Gastroesophageal sphincter (tissue), 4 donors: Measurements from ENCODE around the gene PELI2. TPM values are rescaled to one million over a fixed set of nuclear protein-coding genes. Genes with fewer than 3 reads are reported as not detected.

Source experiments
- ATAC-seq: fragments of 150-250 bp; one replicate; pipeline ENCODE4 v1.9.1; 2016; ENCODE audit warnings: mild to moderate bottlenecking, moderate library complexity
- H3K27ac ChIP-seq, 4 donors: fragments of 200-600 bp; sonication (generic) in 3 of 4; 1 replicate in 3 of 4; 2 replicates in 1 of 4; pipeline ENCODE4 v1.5.1; 2016 to 2019
- H3K27me3 ChIP-seq: fragments of 200-600 bp; sonication (generic); one replicate; pipeline ENCODE4 v1.5.1; 2019
- H3K36me3 ChIP-seq, 2 donors: fragments of 200-600 bp; sonication (generic); one replicate each; pipeline ENCODE4 v1.5.1; 2019; ENCODE audit warnings: control low read depth in 1 of 2
- H3K4me1 ChIP-seq, 3 donors: fragments of 200-600 bp; sonication (generic); 1 replicate in 2 of 3; 2 replicates in 1 of 3; pipeline ENCODE4 v1.5.1; 2016 to 2019; ENCODE audit warnings: control low read depth in 2 of 3
- H3K4me3 ChIP-seq, 2 donors: fragments of 200-600 bp; sonication (generic); one replicate each; pipeline ENCODE4 v1.5.1; 2019; ENCODE audit warnings: mild to moderate bottlenecking in 1 of 2, moderate library complexity in 1 of 2
- H3K9me3 ChIP-seq, 3 donors: fragments of 200-600 bp; sonication (generic); one replicate each; pipeline ENCODE4 v1.5.1; 2017 to 2019; ENCODE audit warnings: control low read depth in 2 of 3
- EP300 ChIP-seq: sonication (generic); formaldehyde crosslinking; IDR thresholded peaks from one replicate; pipeline ENCODE4 v1.6.1; 2017; ENCODE audit warnings: antibody characterized with exemption, mild to moderate bottlenecking
- POLR2A ChIP-seq, 2 donors: fragments of 450-650 bp; IDR thresholded peaks; one replicate each; pipeline ENCODE4 v1.6.1; 2017; ENCODE audit warnings: antibody characterized with exemption in 2 of 2, mild to moderate bottlenecking in 2 of 2, moderate library complexity in 1 of 2
- POLR2AphosphoS5 ChIP-seq: sonication (generic); formaldehyde crosslinking; IDR thresholded peaks from one replicate; pipeline ENCODE4 v1.6.1; 2017; ENCODE audit warnings: antibody characterized with exemption
- WGBS, 2 donors: methylation state at CpG; one replicate each; pipeline ENCODE4 v1.1.5; 2018; ENCODE audit warnings: low coverage in 1 of 2; 5-methylcytosine and 5-hydroxymethylcytosine counted together
- total RNA-seq, 4 donors: library from RNA; depleted of rRNA; stranded (reverse); fragments of >200 nt; gene quantifications; one replicate each; pipeline ENCODE4 v1.1.0, GENCODE V29; 2016
- TF ChIP-seq, protein P1 (sequence below), 4 experiments: fragments of 200-600 bp in 2 of 4; fragments of 450-650 bp in 2 of 4; sonication (generic) in 1 of 4; IDR thresholded peaks; one replicate each; pipeline ENCODE4 v1.5.1; 2017 to 2019; ENCODE audit warnings: antibody characterized with exemption in 4 of 4, mild to moderate bottlenecking in 2 of 4, moderate library complexity in 2 of 4

Gene PELI2
- total RNA-seq, 4 donors from 2014 or later = 10.5 to 30.0 (median 12.3) TPM

- H3K27ac ChIP-seq = no peak overlapping the region
- WGBS, 2 donors = 85 to 91% methylated on average over 5 to 6 of the region's 6 CpGs
- H3K9me3 ChIP-seq = no peaks in the 10 kb centered on the region
- peaks cover 0 to 28% (median 15%) of the 10 kb centered on the region in 3 donors for H3K4me1 ChIP-seq
- no peak for ATAC-seq
- H3K27me3 ChIP-seq = no peaks in the 10 kb centered on the region
- H3K36me3 ChIP-seq = peaks cover 0 to 2% of the 10 kb centered on the region in 2 donors
- no peak for TF ChIP-seq POLR2A (IDR thresholded peaks at IDR 0.05)
- TF ChIP-seq POLR2AphosphoS5 = no peak
- TF ChIP-seq, protein P1, sequence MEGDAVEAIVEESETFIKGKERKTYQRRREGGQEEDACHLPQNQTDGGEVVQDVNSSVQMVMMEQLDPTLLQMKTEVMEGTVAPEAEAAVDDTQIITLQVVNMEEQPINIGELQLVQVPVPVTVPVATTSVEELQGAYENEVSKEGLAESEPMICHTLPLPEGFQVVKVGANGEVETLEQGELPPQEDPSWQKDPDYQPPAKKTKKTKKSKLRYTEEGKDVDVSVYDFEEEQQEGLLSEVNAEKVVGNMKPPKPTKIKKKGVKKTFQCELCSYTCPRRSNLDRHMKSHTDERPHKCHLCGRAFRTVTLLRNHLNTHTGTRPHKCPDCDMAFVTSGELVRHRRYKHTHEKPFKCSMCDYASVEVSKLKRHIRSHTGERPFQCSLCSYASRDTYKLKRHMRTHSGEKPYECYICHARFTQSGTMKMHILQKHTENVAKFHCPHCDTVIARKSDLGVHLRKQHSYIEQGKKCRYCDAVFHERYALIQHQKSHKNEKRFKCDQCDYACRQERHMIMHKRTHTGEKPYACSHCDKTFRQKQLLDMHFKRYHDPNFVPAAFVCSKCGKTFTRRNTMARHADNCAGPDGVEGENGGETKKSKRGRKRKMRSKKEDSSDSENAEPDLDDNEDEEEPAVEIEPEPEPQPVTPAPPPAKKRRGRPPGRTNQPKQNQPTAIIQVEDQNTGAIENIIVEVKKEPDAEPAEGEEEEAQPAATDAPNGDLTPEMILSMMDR (IDR thresholded peaks at IDR 0.05) = no peak
- TF ChIP-seq EP300 = no peak
- no peak overlapping the region for H3K4me3 ChIP-seq
Observed at GRCh38 chr14:56173365-56173922, 55.2 kb downstream of the PELI2 start.

- 40 to 50% methylated on average over 1 to 2 of the region's 2 CpGs for WGBS, 2 donors
- Histone ChIP-seq H3K27ac (no peak overlapping the region), H3K27me3 (no peaks in the 10 kb centered on the region), H3K4me3 (no peak overlapping the region), H3K9me3 (no peaks in the 10 kb centered on the region), H3K4me1 (peaks cover 0 to 28% (median 15%) of the 10 kb centered on the region in 3 donors), H3K36me3 (peaks cover 0 to 3% of the 10 kb centered on the region in 2 donors)
- TF ChIP-seq POLR2AphosphoS5 (no peak), POLR2A (IDR thresholded peaks at IDR 0.05) (no peak), EP300 (no peak)
- TF ChIP-seq, protein P1 (IDR thresholded peaks at IDR 0.05) = no peak
- no peak for ATAC-seq
Observed at GRCh38 chr14:56175773-56176172, 57.6 kb downstream of the PELI2 start.

DNA sequence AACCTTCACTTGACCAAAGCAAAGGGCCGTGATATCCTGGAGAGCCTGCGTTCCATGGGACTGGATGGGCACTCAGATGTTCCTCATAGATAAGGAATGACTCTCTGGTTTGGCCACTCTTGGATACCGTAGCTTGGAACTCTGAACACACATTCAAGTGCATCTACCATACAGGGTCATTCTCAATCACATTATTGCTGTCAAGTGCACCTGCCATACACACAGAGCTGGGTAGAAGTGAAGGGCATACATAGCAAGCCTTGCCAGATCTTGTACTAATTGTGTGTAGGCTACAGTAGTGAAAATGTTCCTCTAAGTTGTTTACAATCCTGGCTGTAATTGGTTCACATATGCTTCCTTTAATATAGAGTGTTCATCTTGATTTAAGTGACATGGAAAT, 58.3 kb downstream of the PELI2 start:
- Histone ChIP-seq H3K9me3 (no peaks in the 10 kb centered on the region), H3K27ac (no peak overlapping the region), H3K4me3 (no peak overlapping the region), H3K36me3 (peaks cover 0 to 3% of the 10 kb centered on the region in 2 donors), H3K27me3 (no peaks in the 10 kb centered on the region), H3K4me1 (peaks cover 0 to 28% (median 15%) of the 10 kb centered on the region in 3 donors)
- WGBS, 2 donors = 97% methylated on average over 3 of the region's 3 CpGs; no CpG with 5 or more reads in 1 of the 2 donors
- TF ChIP-seq POLR2AphosphoS5 (no peak), POLR2A (IDR thresholded peaks at IDR 0.05) (no peak), EP300 (no peak)
- TF ChIP-seq, protein P1 (IDR thresholded peaks at IDR 0.05) = no peak
- ATAC-seq = no peak

DNA sequence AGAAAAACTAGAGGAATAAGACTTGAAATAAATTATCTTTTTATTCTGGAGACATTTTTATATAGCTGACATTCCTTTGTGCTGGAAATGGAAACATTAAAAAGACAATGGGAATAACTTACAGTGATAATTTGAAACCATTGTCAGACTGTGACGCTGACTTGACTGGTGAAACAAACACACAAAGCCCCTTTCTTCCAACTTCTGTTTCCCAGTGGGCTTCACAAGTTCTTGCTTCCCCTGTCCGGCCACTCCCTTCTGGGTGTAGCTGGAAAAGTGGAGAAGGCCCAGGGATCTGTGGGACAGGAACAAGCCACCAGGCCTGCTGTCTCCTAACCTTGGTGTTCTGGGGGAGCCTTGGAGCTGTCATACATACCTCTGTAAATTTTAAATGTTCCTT, 58.8 kb downstream of the PELI2 start:
- no peak for TF ChIP-seq POLR2AphosphoS5
- no peaks in the 10 kb centered on the region for H3K27me3 ChIP-seq

DNA sequence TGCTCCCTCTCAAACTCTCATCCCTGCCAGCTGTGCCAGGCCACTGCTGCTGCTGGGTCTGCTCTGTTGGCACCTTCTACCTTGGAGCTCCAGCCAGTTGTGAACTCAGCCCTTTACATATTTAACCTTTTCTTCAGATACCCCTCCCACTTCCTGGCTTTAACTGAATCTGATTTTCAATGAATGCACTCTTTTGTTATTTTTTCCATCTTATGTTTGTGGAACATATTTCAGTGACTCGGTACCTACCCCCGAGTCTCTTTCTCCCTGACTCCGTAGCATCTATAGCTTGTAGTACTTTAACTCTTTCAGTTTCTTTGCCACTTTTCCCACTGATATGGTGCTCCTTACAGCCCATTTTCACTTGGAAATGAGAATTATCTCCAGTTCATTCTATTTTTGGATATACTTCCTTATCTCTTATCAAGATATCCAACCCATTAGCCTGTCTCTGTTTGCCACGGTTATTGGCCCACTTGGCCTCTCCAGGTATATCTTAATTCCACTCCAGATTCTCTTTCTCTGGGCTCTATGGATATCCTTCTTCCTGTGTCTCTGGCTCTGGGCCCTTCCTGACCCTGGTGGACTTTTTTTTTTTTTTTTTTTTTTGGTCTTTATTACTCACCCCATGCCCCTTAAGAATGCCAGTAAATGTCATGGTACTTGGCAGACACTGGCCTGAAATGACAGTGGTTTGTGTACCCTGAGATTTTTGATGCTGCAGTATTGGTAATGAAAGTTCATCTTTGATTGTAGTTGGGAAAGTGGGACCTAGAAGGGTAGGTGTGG, 62.7 kb downstream of the PELI2 start:
- Histone ChIP-seq H3K27me3 (no peaks in the 10 kb centered on the region), H3K36me3 (peaks cover 0 to 3% of the 10 kb centered on the region in 2 donors), H3K27ac (no peak overlapping the region), H3K4me3 (no peak overlapping the region), H3K4me1 (peaks cover 0 to 8% (median 4%) of the 10 kb centered on the region in 3 donors), H3K9me3 (no peaks in the 10 kb centered on the region)
- TF ChIP-seq POLR2AphosphoS5 = no peak
- no peak for TF ChIP-seq POLR2A (IDR thresholded peaks at IDR 0.05)
- TF ChIP-seq, protein P1 (IDR thresholded peaks at IDR 0.05) = no peak
- no peak for TF ChIP-seq EP300
- ATAC-seq = no peak
- WGBS, 2 donors = 59 to 100% methylated on average over 1 to 4 of the region's 4 CpGs

More for the DNA sequence above, 58.8 kb downstream of the PELI2 start:
- no peaks in the 10 kb centered on the region for H3K9me3 ChIP-seq
- no peak for ATAC-seq
- H3K4me3 ChIP-seq = no peak overlapping the region
- H3K36me3 ChIP-seq = peaks cover 0 to 3% of the 10 kb centered on the region in 2 donors
- WGBS, 2 donors = 75 to 76% methylated on average over 2 of the region's 2 CpGs
- H3K4me1 ChIP-seq = peaks cover 0 to 27% (median 14%) of the 10 kb centered on the region in 3 donors
- no peak overlapping the region for H3K27ac ChIP-seq
